Upper lobe of right lung (tissue), 1 donor: ENCODE results near the gene SLC6A13. TPM values are rescaled to one million over a fixed set of nuclear protein-coding genes. Genes with fewer than 3 reads are reported as not detected.

Source experiments
- ATAC-seq: fragments of 200-7000 bp; cut with Tn5 transposase; one replicate; pipeline ENCODE4 v1.9.1; 2020; ENCODE audit warnings: mild to moderate bottlenecking, moderate library complexity
- DNase-seq: peaks from one replicate; pipeline ENCODE4 v3.0.0-alpha.2; 2020
- H3K27ac ChIP-seq: fragments of 200-600 bp; one replicate; pipeline ENCODE4 v1.8.0; 2022
- H3K27me3 ChIP-seq: fragments of 200-600 bp; one replicate; pipeline ENCODE4 v1.8.0; 2022; ENCODE audit warnings: mild to moderate bottlenecking
- H3K36me3 ChIP-seq: fragments of 200-600 bp; one replicate; pipeline ENCODE4 v1.8.0; 2022
- H3K4me1 ChIP-seq: fragments of 200-600 bp; one replicate; pipeline ENCODE4 v1.8.0; 2022
- H3K4me3 ChIP-seq: fragments of 200-600 bp; one replicate; pipeline ENCODE4 v1.8.0; 2022; ENCODE audit warnings: mild to moderate bottlenecking
- H3K9me3 ChIP-seq: fragments of 200-600 bp; one replicate; pipeline ENCODE4 v1.8.0; 2022
- CTCF ChIP-seq: fragments of 200-600 bp; IDR thresholded peaks from one replicate; pipeline ENCODE4 v1.8.0; 2022; ENCODE audit warnings: antibody characterized with exemption
- intact Hi-C: fragments of 100-400 bp; cut with DNase I; formaldehyde crosslinking; loops from one replicate; pipeline ENCODE4 v1.11.0; 2022
- total RNA-seq: library from RNA; stranded (reverse); fragmentation: NEBNext Ultra II Directional; extraction: Animal tissue kit (Norgen Biotek cat#: 25700); gene quantifications from one replicate; pipeline ENCODE4 v1.2.1, GENCODE V29; 2021
- donor health status: DM: no; HTN: yes; CAD: no; lungs with severe emphysema.

The SLC6A13 gene
- total RNA-seq, 1 donor from 2014 or later, result 3.9 TPM

- no peaks in the 10 kb centered on the region for H3K36me3 ChIP-seq
- TF ChIP-seq CTCF, result no peak
- no peak overlapping the region for H3K27ac ChIP-seq
- no peaks in the 10 kb centered on the region for H3K4me1 ChIP-seq
- H3K27me3 ChIP-seq, result peaks cover 4% of the 10 kb centered on the region
- no peak for DNase-seq
- no peak overlapping the region for H3K4me3 ChIP-seq
- no peaks in the 10 kb centered on the region for H3K9me3 ChIP-seq
- intact Hi-C loops, result no loop called here
- no peak for ATAC-seq
Measured at GRCh38 chr12:197911-198695, 64.5 kb downstream of the SLC6A13 start.

- intact Hi-C loops, result no loop called here
- DNase-seq, result no peak
- no peaks in the 10 kb centered on the region for H3K36me3 ChIP-seq
- ATAC-seq, result no peak
- peaks cover 4% of the 10 kb centered on the region for H3K27me3 ChIP-seq
- no peaks in the 10 kb centered on the region for H3K4me1 ChIP-seq
- H3K4me3 ChIP-seq, result no peak overlapping the region
- no peak for TF ChIP-seq CTCF
- no peaks in the 10 kb centered on the region for H3K9me3 ChIP-seq
- no peak overlapping the region for H3K27ac ChIP-seq
Measured at GRCh38 chr12:197347-197746, 65.3 kb downstream of the SLC6A13 start.

- TF ChIP-seq CTCF, result no peak
- Histone ChIP-seq H3K9me3 (no peaks in the 10 kb centered on the region), H3K36me3 (no peaks in the 10 kb centered on the region), H3K4me1 (no peaks in the 10 kb centered on the region), H3K27me3 (peaks cover 7% of the 10 kb centered on the region), H3K4me3 (no peak overlapping the region), H3K27ac (no peak overlapping the region)
- intact Hi-C loops, result no loop called here
- ATAC-seq (no peak), DNase-seq (no peak)
Measured at GRCh38 chr12:196436-196835, 66.2 kb downstream of the SLC6A13 start.

GRCh38 chr12:195951-196350, 66.7 kb downstream of the SLC6A13 start:
- DNase-seq, result no peak
- no peaks in the 10 kb centered on the region for H3K36me3 ChIP-seq
- peaks cover 11% of the 10 kb centered on the region for H3K27me3 ChIP-seq
- no peak overlapping the region for H3K27ac ChIP-seq
- intact Hi-C loops, result no loop called here
- no peak overlapping the region for H3K4me3 ChIP-seq
- ATAC-seq, result no peak
- TF ChIP-seq CTCF, result no peak
- no peaks in the 10 kb centered on the region for H3K4me1 ChIP-seq
- no peaks in the 10 kb centered on the region for H3K9me3 ChIP-seq

- intact Hi-C loops, result no loop called here
- DNase-seq (no peak), ATAC-seq (no peak)
- Histone ChIP-seq H3K27me3 (peaks cover 12% of the 10 kb centered on the region), H3K4me3 (no peak overlapping the region), H3K4me1 (no peaks in the 10 kb centered on the region), H3K27ac (no peak overlapping the region), H3K36me3 (no peaks in the 10 kb centered on the region), H3K9me3 (no peaks in the 10 kb centered on the region)
- no peak for TF ChIP-seq CTCF
Measured at GRCh38 chr12:195156-195555, 67.5 kb downstream of the SLC6A13 start.
